Cortex of kidney (tissue), 1 donor: ENCODE results near the gene MMEL1.

Experiments used
- DNase-seq: peaks from one replicate; lab custom pipeline; 2025; lab: John Stamatoyannopoulos, UW

Gene MMEL1

GRCh38 chr1:2604844-2605508 lies 27.8 kb downstream of the MMEL1 start:
- no peak for DNase-seq

- no peak for DNase-seq
These were observed 28.5 kb downstream of the MMEL1 start for GRCh38 chr1:2604156-2604843.

GRCh38 chr1:2603521-2604155 lies 29.2 kb downstream of the MMEL1 start:
- DNase-seq: no peak

- no peak for DNase-seq
These were observed 29.8 kb downstream of the MMEL1 start for GRCh38 chr1:2602866-2603520.

- DNase-seq: no peak
These were observed 30.4 kb downstream of the MMEL1 start for GRCh38 chr1:2602311-2602835.

- DNase-seq: no peak
These were observed 31.0 kb downstream of the MMEL1 start for GRCh38 chr1:2601721-2602303.

GRCh38 chr1:2598329-2598931 lies 34.4 kb downstream of the MMEL1 start:
- DNase-seq: no peak

- no peak for DNase-seq
These were observed 35.1 kb downstream of the MMEL1 start for GRCh38 chr1:2597441-2598328.

GRCh38 chr1:2596530-2597333 lies 36.1 kb downstream of the MMEL1 start:
- DNase-seq: no peak

- DNase-seq: no peak
These were observed 36.8 kb downstream of the MMEL1 start for GRCh38 chr1:2595812-2596529.

GRCh38 chr1:2595261-2595811 lies 37.5 kb downstream of the MMEL1 start:
- DNase-seq: no peak

GRCh38 chr1:2594641-2595131 lies 38.1 kb downstream of the MMEL1 start:
- no peak for DNase-seq

GRCh38 chr1:2594001-2594640 lies 38.7 kb downstream of the MMEL1 start:
- no peak for DNase-seq

- DNase-seq: no peak
These were observed 39.5 kb downstream of the MMEL1 start for GRCh38 chr1:2593251-2593878.

- DNase-seq: no peak
These were observed 40.1 kb downstream of the MMEL1 start for GRCh38 chr1:2592672-2593071.

GRCh38 chr1:2591581-2592261 lies 41.1 kb downstream of the MMEL1 start:
- no peak for DNase-seq

- no peak for DNase-seq
These were observed 41.6 kb downstream of the MMEL1 start for GRCh38 chr1:2591233-2591580.
